ENCODE measurements around the gene APPL2.

DNA sequence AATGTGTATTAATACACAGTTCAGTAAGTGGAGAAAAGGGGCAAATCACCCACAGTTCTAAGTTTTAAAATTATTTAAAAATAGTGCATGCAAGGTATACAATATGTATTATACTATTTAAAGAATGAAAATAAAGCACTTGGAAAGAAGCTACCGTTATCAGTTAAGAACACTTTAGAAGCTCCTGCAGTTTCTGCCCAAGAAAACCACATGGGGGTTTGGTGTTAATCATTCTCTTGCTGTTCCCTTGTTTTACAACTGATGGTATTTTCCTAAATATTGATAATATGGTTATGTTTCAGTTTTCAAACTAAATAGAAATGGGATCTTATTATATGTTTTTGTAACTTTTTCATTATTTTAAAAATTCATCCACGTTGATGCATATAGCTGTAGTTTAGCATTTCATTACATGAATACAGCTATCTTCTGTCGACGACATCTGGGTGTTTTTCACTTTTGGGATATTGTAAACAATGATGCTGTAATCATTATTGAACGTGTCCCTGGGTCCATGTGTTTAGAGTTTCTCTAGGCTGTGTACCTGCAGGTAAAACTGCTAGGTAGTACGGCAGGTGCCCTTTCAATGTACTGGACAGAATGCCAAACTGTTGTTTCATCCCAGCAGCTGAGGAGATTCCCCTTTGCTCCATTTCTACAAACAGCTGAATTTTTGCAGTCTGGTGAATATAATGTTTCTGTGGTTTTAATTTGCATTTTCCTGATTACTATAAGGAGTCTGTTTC is 64.1 kb downstream of the APPL2 start:
- TF ChIP-seq, protein P1, sequence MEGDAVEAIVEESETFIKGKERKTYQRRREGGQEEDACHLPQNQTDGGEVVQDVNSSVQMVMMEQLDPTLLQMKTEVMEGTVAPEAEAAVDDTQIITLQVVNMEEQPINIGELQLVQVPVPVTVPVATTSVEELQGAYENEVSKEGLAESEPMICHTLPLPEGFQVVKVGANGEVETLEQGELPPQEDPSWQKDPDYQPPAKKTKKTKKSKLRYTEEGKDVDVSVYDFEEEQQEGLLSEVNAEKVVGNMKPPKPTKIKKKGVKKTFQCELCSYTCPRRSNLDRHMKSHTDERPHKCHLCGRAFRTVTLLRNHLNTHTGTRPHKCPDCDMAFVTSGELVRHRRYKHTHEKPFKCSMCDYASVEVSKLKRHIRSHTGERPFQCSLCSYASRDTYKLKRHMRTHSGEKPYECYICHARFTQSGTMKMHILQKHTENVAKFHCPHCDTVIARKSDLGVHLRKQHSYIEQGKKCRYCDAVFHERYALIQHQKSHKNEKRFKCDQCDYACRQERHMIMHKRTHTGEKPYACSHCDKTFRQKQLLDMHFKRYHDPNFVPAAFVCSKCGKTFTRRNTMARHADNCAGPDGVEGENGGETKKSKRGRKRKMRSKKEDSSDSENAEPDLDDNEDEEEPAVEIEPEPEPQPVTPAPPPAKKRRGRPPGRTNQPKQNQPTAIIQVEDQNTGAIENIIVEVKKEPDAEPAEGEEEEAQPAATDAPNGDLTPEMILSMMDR (conservative IDR thresholded peaks at IDR 0.05; ENCODE audit: low read depth, low read length) = no peak
- no peak for TF ChIP-seq EZH2 (IDR thresholded peaks at IDR 0.05; ENCODE audit: borderline replicate concordance, low read depth, low read length, poor library complexity, severe bottlenecking)

Measured in A673 (cell line).